ENCODE results near the gene RACK1. TPM values are rescaled to one million over a fixed set of nuclear protein-coding genes. Genes with fewer than 3 reads are reported as not detected.

The RACK1 gene
- total RNA-seq, 4 donors from 2014 or later: 1,656 to 5,035 (median 2,557) TPM

DNA sequence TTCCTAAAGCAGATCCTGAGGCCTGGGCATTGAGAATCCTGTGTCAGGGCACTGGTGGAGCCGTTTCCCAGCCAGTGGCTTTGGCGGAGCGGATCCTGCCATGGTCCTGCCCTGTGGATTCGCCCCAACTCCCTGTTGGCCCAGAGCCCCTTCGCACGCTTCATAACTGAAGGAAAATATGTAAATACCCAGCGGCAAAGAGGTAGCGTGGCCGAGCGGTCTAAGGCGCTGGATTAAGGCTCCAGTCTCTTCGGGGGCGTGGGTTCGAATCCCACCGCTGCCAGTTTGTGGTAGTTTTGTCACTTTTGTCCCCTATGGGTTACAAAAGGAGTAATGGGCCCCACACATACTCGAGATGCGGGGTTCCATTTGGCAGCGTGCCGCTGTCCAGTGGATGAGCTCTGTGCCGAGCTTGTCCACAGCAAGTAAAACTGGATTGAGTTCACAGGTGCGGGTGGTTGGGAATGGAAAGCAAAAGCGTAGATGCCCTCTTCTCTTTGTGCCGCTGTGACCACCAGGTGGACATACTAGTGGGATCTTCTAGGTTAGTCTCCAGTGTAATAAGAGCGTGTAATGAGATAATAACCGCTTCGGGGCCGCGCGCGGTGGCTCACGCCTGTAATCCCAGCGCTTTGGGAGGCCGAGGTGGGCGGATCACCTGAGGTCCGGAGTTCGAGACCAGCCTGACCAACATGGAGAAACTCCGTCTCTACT lies 56.0 kb downstream of the RACK1 start:
- intact Hi-C loops (cut with DNase I; ENCODE audit: low total_unique reads): no loop called here
- peak in 1 of 2 donors; percentile 15 for TF ChIP-seq POLR2A (IDR thresholded peaks at IDR 0.05)
- TF ChIP-seq, protein P1, sequence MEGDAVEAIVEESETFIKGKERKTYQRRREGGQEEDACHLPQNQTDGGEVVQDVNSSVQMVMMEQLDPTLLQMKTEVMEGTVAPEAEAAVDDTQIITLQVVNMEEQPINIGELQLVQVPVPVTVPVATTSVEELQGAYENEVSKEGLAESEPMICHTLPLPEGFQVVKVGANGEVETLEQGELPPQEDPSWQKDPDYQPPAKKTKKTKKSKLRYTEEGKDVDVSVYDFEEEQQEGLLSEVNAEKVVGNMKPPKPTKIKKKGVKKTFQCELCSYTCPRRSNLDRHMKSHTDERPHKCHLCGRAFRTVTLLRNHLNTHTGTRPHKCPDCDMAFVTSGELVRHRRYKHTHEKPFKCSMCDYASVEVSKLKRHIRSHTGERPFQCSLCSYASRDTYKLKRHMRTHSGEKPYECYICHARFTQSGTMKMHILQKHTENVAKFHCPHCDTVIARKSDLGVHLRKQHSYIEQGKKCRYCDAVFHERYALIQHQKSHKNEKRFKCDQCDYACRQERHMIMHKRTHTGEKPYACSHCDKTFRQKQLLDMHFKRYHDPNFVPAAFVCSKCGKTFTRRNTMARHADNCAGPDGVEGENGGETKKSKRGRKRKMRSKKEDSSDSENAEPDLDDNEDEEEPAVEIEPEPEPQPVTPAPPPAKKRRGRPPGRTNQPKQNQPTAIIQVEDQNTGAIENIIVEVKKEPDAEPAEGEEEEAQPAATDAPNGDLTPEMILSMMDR (IDR thresholded peaks at IDR 0.05): peak in 2 of 4 experiments; percentile 25 to 32
- Histone ChIP-seq H3K4me1 (no peaks in the 10 kb centered on the region), H3K4me3 (peak overlapping the region; percentile 69 to 72), H3K27ac (peak overlapping the region; percentile 92 to 93), H3K9me3 (no peaks in the 10 kb centered on the region), H3K27me3 (no peaks in the 10 kb centered on the region), H3K36me3 (no peaks in the 10 kb centered on the region)
- DNase-seq: peak; percentile 83 to 89

GRCh38 chr5:181186986-181187499 lies 56.7 kb downstream of the RACK1 start:
- no peaks in the 10 kb centered on the region for H3K4me1 ChIP-seq
- intact Hi-C loops (cut with DNase I; ENCODE audit: low total_unique reads): no loop called here

More at GRCh38 chr5:181186986-181187499, 56.7 kb downstream of the RACK1 start:
- no peaks in the 10 kb centered on the region for H3K9me3 ChIP-seq
- DNase-seq: no peak
- TF ChIP-seq, protein P1 (IDR thresholded peaks at IDR 0.05): no peak
- no peak for TF ChIP-seq POLR2A (IDR thresholded peaks at IDR 0.05)
- H3K27ac ChIP-seq: peak overlapping the region; percentile 92 to 93
- H3K27me3 ChIP-seq: no peaks in the 10 kb centered on the region
- no peaks in the 10 kb centered on the region for H3K36me3 ChIP-seq
- H3K4me3 ChIP-seq: peak overlapping the region in 1 of 2 donors; percentile 72

Small RNA genes within 50 kb of the gene (microRNA-seq; reads per million reads assigned to microRNA genes)
- gene MIR4638 (ENCODE audit: borderline microRNAs expressed, borderline replicate concordance): not detected

Small RNA genes within 50 kb of the gene (small RNA-seq; reads per million reads assigned to genes)
- gene MIR4638 (not detected), gene SNORD95 (not detected), gene SNORD96A (not detected)

Other genes starting within 250 kb of the RACK1 start
- 10 to 100 TPM in 3 of 4 donors, 1 to 10 TPM in 1; 9.0 to 36.9 (median 18.9) TPM for gene BTNL9, start 203.6 kb downstream of the RACK1 start, total RNA-seq
- not detected for gene OR2V1, start 112.7 kb downstream of the RACK1 start, total RNA-seq
- not detected for gene OR2V2, start 96.3 kb downstream of the RACK1 start, total RNA-seq
- 1 to 10 TPM; 1.2 to 7.7 (median 1.6) TPM for gene TRIM7, start 38.7 kb downstream of the RACK1 start, total RNA-seq
- 10 to 100 TPM in 2 of 4 donors, 1 to 10 TPM in 2; 4.7 to 18.8 (median 12.2) TPM for gene TRIM41, start 20.6 kb downstream of the RACK1 start, total RNA-seq
- 10 to 100 TPM in 2 of 4 donors, 1 to 10 TPM in 2; 1.2 to 22.1 (median 13.9) TPM for gene TRIM52, start 17.2 kb upstream of the RACK1 start, total RNA-seq
- gene OR4F3, start 123.4 kb upstream of the RACK1 start, total RNA-seq: not detected

Measured in uterus (tissue), 4 donors.